GM18502 (cell line): ENCODE measurements around the gene NSFL1C.

Experiments
- ATAC-seq: cut with Tn5 transposase; IDR thresholded peaks from one replicate; pipeline ENCODE4 v1.9.1; 2021; ENCODE audit warnings: mild to moderate bottlenecking; ENCODE audit not compliant: unreplicated experiment, poor library complexity

The NSFL1C gene

DNA sequence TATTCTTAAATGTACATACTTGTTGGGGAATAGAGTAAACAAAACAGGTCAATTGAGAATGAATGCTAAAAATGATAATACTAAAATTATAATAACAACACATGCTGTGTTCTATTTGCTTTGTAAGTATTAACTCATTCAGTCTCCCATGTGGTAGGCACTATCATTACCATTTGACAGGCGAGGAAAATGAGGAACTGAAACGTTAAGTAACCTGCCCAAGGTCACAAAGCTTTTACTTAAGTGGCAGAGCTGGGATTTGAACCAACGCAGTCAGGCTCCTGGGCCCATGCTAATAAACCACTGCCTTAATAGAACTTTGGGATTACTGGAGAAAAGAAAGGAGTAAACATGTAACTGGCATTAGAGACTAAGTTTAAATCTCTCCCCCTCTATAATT, 3.8 kb downstream of the NSFL1C start:
- no peak for ATAC-seq

GRCh38 chr20:1462001-1462400, 4.6 kb downstream of the NSFL1C start:
- no peak for ATAC-seq

- ATAC-seq, result no peak
Measured at GRCh38 chr20:1460275-1460674, 6.4 kb downstream of the NSFL1C start.

- ATAC-seq, result no peak
Measured at GRCh38 chr20:1457992-1458391, 8.7 kb downstream of the NSFL1C start.

- no peak for ATAC-seq
Measured at GRCh38 chr20:1456300-1456699, 10.3 kb downstream of the NSFL1C start.

- ATAC-seq, result no peak
Measured at GRCh38 chr20:1450926-1451491, 15.6 kb downstream of the NSFL1C start.

GRCh38 chr20:1449370-1449769, 17.3 kb downstream of the NSFL1C start:
- no peak for ATAC-seq

DNA sequence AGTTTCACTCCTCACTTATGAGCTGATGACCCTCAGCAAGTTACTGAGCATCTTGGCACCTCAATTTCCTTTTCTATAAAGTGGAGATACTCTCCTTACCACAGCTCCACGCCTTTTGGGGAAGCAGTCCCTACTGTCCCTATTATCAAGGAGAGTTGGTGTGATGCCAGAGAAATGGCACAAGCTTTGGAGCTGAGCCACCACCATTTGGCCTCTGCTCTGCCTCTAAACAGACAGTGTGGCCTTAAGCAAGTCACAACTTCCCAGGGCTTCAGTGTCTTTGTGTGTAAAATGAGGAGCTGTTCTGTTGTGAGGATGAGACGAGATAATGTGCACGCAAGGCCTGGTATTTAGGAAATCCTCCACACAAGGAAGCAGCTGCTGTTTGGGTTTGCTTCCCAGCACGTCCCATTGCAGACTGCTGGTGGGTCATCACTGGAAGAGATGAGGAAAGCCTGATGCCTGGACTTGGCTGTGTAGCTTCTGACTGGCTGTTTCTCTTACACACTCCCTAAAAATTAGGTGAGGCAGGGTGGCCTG, 18.5 kb downstream of the NSFL1C start:
- no peak for ATAC-seq

DNA sequence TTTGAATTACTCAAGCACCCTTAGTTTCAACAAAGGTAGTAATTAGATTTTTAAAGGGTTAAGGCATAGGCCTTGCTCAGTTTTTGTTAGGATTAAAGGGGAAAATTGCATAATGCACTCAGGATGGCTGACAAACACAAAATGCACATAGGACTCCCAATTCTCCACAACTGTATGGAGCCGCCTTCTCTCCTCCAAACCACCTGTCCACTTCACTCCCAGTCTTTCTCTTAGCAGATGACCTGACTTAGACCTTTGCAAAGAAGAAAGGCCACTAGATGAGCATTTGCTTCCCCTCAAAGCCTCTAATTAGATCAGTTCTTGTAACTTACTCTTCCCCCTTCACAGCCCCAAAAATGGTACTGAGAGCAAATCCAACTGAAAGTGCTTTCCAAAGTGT, 20.1 kb downstream of the NSFL1C start:
- no peak for ATAC-seq

DNA sequence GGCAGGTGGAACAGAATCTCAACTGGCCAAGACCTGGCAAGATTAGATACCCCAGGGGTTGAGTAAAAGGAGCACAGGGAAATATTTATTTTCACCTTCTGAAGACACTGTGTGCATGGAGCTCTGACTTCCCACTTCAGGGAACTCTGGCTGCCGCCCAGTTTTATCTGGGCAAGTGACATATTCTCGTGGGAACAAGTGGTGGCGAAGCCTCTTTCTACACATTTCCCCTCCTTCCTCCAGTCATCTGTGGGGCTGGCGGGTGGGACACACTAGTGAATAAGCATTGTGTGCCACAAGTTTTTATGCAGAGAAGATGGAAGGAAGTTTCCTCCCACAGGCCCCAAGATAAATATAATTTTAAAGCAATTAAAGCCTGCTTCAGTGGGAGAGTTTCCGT, 23.6 kb downstream of the NSFL1C start:
- no peak for ATAC-seq

DNA sequence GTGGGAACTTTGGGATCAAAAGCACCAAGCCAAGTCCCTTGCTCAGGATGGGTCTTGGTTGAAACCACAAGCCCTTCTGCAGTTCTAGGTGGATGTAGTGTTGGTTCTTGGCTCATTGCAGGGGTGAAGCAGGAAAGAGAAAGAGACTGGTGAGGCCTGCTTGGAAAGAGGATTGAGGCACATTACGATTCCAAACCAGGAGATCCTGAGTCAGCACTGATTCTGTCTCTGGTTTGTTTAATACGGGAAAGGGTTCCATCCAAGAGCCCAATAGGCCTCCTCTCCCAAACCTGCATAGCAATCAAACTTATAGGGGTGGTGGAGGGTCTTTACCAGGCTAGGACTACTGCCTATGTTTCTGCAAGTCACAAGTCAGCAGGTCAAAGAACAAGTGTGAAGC, 24.3 kb downstream of the NSFL1C start:
- no peak for ATAC-seq

- no peak for ATAC-seq
Measured at GRCh38 chr20:1441133-1441532, 25.5 kb downstream of the NSFL1C start.

GRCh38 chr20:1440024-1440423, 26.6 kb downstream of the NSFL1C start:
- no peak for ATAC-seq

DNA sequence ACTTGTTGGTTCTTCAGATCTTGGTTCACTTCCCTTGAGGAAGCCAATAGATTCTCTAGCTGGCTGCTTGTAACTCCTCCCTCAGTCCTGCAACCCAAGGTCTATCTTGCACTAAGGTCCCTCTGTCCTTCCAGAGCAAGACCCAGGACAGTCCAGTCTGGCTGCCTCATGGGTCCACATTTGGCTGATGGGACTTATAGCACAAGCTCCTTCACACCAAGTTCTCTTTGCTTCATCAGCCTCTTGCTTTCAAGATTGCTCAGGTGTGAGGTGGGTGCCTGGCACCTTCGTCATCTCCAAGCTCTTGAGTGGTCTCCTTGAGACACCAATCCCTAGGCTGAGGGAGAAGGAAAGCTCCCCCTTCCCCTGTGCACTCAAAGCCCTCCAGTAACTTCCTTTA, 28.3 kb downstream of the NSFL1C start:
- no peak for ATAC-seq

DNA sequence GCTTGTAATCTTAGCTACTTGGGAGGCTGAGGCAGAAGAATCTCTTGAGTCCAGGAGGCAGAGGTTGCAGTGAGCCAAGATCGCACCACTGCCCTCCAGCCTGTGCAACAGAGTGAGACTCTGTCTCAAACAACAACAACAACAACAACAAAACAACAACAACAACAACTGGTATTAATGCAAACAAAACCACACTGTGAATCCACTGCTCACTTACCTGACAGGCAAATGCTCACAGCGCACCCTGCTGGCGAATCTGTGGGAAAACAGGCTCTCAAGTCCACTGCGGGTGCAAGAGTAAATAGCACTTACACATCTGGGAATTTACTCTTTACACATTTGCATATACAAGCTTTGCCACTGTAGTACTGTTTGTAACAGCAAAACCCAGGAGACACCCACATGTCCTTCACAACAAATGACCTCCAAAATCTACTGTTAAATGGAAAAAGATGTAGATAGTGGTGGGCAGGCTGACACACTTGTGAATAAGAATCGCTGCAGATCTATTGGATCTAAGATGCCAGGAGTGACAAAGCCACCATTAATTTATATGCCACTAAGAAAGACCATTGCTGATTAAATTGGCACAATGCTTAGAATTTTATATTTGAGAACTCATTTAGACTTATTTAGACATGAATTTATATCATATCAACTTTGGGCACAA, 29.3 kb downstream of the NSFL1C start:
- no peak for ATAC-seq

GRCh38 chr20:1436263-1436662, 30.4 kb downstream of the NSFL1C start:
- no peak for ATAC-seq

DNA sequence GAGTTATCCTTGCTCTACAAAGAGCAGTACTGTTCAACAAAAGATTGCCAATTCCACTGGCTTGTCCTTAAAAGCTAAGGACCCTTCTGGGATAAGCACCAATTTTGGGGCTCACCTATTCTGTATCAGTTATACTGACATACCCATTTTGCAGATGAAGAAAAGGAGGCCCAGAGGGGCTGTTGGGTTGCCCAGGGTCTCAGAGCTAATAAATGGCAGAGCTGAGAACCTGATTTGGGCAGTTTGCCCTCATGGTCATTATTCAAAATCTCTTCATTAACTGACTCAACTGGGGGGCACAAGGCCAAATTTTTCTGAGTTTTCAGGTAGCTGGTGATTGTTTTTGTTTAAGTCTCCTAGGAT, 31.3 kb downstream of the NSFL1C start:
- no peak for ATAC-seq

GRCh38 chr20:1434571-1435336, 31.9 kb downstream of the NSFL1C start:
- ATAC-seq, result peak; percentile 90

- ATAC-seq, result no peak
Measured at GRCh38 chr20:1431158-1431557, 35.5 kb downstream of the NSFL1C start.

DNA sequence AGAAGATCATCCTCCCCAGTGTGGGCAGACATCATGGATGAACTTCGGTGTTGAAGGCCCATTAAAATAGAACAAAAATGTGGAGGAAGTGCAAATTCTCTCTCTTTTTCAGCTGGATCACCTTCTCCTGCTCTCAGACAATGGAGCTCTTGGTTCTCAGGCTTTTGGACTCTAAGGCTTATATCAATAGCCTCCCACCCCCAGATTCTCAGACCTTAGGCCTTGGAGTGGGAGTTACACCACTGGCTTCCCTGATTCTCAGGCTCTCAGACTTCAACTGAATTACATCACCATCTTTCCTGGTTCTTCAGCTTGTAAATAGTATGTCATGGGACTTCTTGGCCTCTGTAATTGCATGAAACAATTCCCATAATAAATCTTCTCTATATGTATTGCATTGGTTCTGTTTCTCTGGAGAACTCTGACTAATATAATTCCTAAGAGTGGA, 36.6 kb downstream of the NSFL1C start:
- no peak for ATAC-seq

GRCh38 chr20:1429143-1429728, 37.4 kb downstream of the NSFL1C start:
- ATAC-seq, result no peak
